Measurements from ENCODE around the gene ATG2B. TPM values are rescaled to one million over a fixed set of nuclear protein-coding genes. Genes with fewer than 3 reads are reported as not detected.

The ATG2B gene
- total and polyA plus RNA-seq, 2 donors (not counting 1 experiment from before 2014, with no cell fraction given) = 15.0 to 30.9 TPM

GRCh38 chr14:96233661-96234060 is 129.5 kb downstream of the ATG2B start:
- Histone ChIP-seq H4K20me1 (ENCODE audit: control insufficient read depth, extremely low read depth, insufficient read depth, low read length) (no peaks in the 10 kb centered on the region), H3K79me2 (ENCODE audit: control insufficient read depth, insufficient read depth, low read length) (no peaks in the 10 kb centered on the region), H3K4me3 (replicated peaks in 1 of 4; ENCODE audit: control extremely low read depth in 1 of 4, insufficient read depth in 1 of 4, low read depth in 3 of 4, low read length in 4 of 4) (no peak overlapping the region), H3K27me3 (ENCODE audit: control insufficient read depth, insufficient read depth, low read length) (no peaks in the 10 kb centered on the region), H3K9me3 (ENCODE audit: control insufficient read depth, insufficient read depth, low read depth, low read length) (no peaks in the 10 kb centered on the region), H3K27ac (ENCODE audit: insufficient read depth, low read length) (no peak overlapping the region), H3K36me3 (ENCODE audit: control insufficient read depth, insufficient read depth, low read length) (no peaks in the 10 kb centered on the region), H3K4me2 (ENCODE audit: extremely low read depth, insufficient read depth, low read length) (no peak overlapping the region), H2AFZ (ENCODE audit: low read length) (no peak overlapping the region), H3K4me1 (ENCODE audit: control insufficient read depth, extremely low read depth, insufficient read depth, low read length) (no peaks in the 10 kb centered on the region), H3K9ac (ENCODE audit: insufficient read depth, low read length) (no peak overlapping the region)
- DNase-seq (ENCODE audit: low read depth in 2 of 2) = no peak
- TF ChIP-seq EZH2 (IDR thresholded peaks at IDR 0.05; ENCODE audit: low read length, missing control alignments) = no peak
- TF ChIP-seq CTCF (conservative IDR thresholded peaks at IDR 0.05 in 1 of 2, IDR thresholded peaks at IDR 0.05 in 1 of 2; ENCODE audit: low read depth in 1 of 2, low read length in 2 of 2) = no peak

- Histone ChIP-seq H4K20me1 (ENCODE audit: control insufficient read depth, extremely low read depth, insufficient read depth, low read length) (no peaks in the 10 kb centered on the region), H3K79me2 (ENCODE audit: control insufficient read depth, insufficient read depth, low read length) (no peaks in the 10 kb centered on the region), H3K9me3 (ENCODE audit: control insufficient read depth, insufficient read depth, low read depth, low read length) (no peaks in the 10 kb centered on the region), H3K9ac (ENCODE audit: insufficient read depth, low read length) (no peak overlapping the region), H2AFZ (ENCODE audit: low read length) (no peak overlapping the region), H3K4me3 (replicated peaks in 1 of 4; ENCODE audit: control extremely low read depth in 1 of 4, insufficient read depth in 1 of 4, low read depth in 3 of 4, low read length in 4 of 4) (no peak overlapping the region), H3K4me2 (ENCODE audit: extremely low read depth, insufficient read depth, low read length) (no peak overlapping the region), H3K27ac (ENCODE audit: insufficient read depth, low read length) (no peak overlapping the region), H3K36me3 (ENCODE audit: control insufficient read depth, insufficient read depth, low read length) (no peaks in the 10 kb centered on the region), H3K4me1 (ENCODE audit: control insufficient read depth, extremely low read depth, insufficient read depth, low read length) (no peaks in the 10 kb centered on the region), H3K27me3 (ENCODE audit: control insufficient read depth, insufficient read depth, low read length) (no peaks in the 10 kb centered on the region)
- TF ChIP-seq EZH2 (IDR thresholded peaks at IDR 0.05; ENCODE audit: low read length, missing control alignments) (no peak), CTCF (conservative IDR thresholded peaks at IDR 0.05 in 1 of 2, IDR thresholded peaks at IDR 0.05 in 1 of 2; ENCODE audit: low read depth in 1 of 2, low read length in 2 of 2) (no peak)
- no peak for DNase-seq (ENCODE audit: low read depth in 2 of 2)
These were observed 130.6 kb downstream of the ATG2B start for GRCh38 chr14:96232506-96232905.

GRCh38 chr14:96231526-96232130 is 131.5 kb downstream of the ATG2B start:
- Histone ChIP-seq H3K4me2 (ENCODE audit: extremely low read depth, insufficient read depth, low read length) (no peak overlapping the region), H3K79me2 (ENCODE audit: control insufficient read depth, insufficient read depth, low read length) (no peaks in the 10 kb centered on the region), H3K27ac (ENCODE audit: insufficient read depth, low read length) (no peak overlapping the region), H3K36me3 (ENCODE audit: control insufficient read depth, insufficient read depth, low read length) (no peaks in the 10 kb centered on the region), H4K20me1 (ENCODE audit: control insufficient read depth, extremely low read depth, insufficient read depth, low read length) (no peaks in the 10 kb centered on the region), H3K4me3 (replicated peaks in 1 of 4; ENCODE audit: control extremely low read depth in 1 of 4, insufficient read depth in 1 of 4, low read depth in 3 of 4, low read length in 4 of 4) (no peak overlapping the region), H3K9me3 (ENCODE audit: control insufficient read depth, insufficient read depth, low read depth, low read length) (no peaks in the 10 kb centered on the region), H3K9ac (ENCODE audit: insufficient read depth, low read length) (no peak overlapping the region), H3K27me3 (ENCODE audit: control insufficient read depth, insufficient read depth, low read length) (no peaks in the 10 kb centered on the region), H3K4me1 (ENCODE audit: control insufficient read depth, extremely low read depth, insufficient read depth, low read length) (no peaks in the 10 kb centered on the region), H2AFZ (ENCODE audit: low read length) (no peak overlapping the region)
- no peak for DNase-seq (ENCODE audit: low read depth in 2 of 2)
- TF ChIP-seq EZH2 (IDR thresholded peaks at IDR 0.05; ENCODE audit: low read length, missing control alignments) = no peak
- TF ChIP-seq CTCF (conservative IDR thresholded peaks at IDR 0.05 in 1 of 2, IDR thresholded peaks at IDR 0.05 in 1 of 2; ENCODE audit: low read depth in 1 of 2, low read length in 2 of 2) = no peak
